Skeletal muscle cell (primary cell): ENCODE results near the gene DAP.

Experiments
- DNase-seq: peaks from one replicate; pipeline ENCODE4 v3.0.0-alpha.2; 2010; ENCODE audit warnings: low read depth
- H3K4me3 ChIP-seq: 2 replicates; pipeline ENCODE4 v1.5.1; 2011; ENCODE audit warnings: low read depth, mild to moderate bottlenecking, control low read depth, low read length, moderate library complexity

DAP gene

DNA sequence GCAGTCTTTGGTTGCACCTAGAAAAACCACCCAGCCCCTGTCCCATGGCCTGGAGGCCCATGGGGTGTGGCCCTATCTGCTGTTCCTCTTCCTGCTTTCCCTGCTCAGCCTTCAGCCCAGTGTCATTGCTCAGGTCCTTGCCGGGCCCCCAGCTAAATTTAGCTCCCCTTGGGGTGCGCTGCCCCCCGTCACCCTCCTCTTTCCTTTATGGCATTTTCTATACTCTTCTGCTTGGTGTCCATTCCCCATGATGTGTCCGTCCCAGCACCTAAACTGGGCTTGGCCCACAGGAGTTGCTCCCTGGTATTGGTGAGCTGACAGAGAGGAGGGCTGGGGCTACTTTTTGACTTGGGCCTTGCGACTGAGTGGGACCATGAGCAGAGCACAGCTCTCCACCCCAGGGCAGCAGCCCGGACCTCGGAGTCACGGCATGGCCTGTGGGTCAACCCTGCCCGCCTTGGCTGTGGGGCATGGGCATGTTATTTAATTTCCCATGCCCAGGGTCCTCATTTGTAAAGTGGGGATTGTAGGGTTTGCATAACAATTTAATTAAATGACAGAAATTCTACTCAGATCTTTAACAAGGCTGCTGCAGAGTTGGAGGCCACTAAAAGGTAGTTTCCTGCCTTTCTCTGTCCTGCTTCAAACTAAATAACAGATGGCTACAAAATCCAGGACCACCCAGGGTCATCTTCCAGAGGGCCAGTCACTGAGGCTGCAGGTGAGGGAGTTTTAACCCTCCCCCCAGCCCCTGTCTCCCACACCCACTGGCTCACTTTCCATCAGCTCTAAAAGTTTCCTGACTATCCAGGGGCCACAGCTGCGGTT, 98.2 kb downstream of the DAP start:
- H3K4me3 ChIP-seq, result no peak overlapping the region
- DNase-seq, result no peak

DNA sequence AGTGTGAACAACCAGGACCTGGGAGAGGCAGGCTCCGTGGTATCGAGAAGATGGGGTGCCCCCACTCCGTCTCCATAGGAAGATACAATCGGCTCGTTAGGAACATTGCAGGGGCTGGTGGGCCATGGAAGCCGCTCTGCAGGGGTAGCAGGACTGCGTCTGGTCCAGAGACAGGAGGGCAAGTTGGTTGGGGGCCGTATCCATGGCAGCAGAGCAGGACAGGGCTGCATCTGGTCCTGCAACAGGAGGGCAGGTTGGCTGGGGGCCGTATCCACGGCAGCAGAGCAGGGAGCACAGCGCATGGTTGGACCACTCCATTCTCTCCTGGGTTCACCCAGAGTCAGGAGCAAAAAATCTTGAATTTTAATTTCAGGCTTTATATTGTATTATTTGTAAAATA, 99.0 kb downstream of the DAP start:
- no peak for DNase-seq
- no peak overlapping the region for H3K4me3 ChIP-seq

DNA sequence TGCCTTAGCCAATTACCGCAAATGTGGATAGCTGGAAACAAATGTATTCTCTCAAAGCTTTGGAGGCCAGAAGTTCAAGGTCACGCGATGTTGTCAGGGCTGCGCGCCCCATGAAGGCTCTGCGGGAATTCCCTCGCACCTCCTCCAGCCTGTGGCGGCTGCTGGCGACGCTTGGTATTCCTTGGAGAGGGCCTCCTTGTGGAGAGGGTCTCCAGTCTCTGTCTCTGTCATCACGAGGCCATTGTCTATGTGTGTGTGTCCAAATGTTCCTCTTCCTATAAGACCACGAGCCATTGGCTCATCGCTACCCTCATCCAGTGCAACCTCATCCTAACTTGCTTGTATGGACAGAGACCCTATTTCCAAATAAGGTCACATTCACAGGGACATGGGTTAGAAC, 99.6 kb downstream of the DAP start:
- H3K4me3 ChIP-seq, result no peak overlapping the region
- no peak for DNase-seq

- no peak overlapping the region for H3K4me3 ChIP-seq
- no peak for DNase-seq
Observed at GRCh38 chr5:10660720-10661387, 100.2 kb downstream of the DAP start.

- no peak overlapping the region for H3K4me3 ChIP-seq
- no peak for DNase-seq
Observed at GRCh38 chr5:10660135-10660534, 100.9 kb downstream of the DAP start.

- DNase-seq, result no peak
- H3K4me3 ChIP-seq, result no peak overlapping the region
Observed at GRCh38 chr5:10658265-10658664, 102.8 kb downstream of the DAP start.

DNA sequence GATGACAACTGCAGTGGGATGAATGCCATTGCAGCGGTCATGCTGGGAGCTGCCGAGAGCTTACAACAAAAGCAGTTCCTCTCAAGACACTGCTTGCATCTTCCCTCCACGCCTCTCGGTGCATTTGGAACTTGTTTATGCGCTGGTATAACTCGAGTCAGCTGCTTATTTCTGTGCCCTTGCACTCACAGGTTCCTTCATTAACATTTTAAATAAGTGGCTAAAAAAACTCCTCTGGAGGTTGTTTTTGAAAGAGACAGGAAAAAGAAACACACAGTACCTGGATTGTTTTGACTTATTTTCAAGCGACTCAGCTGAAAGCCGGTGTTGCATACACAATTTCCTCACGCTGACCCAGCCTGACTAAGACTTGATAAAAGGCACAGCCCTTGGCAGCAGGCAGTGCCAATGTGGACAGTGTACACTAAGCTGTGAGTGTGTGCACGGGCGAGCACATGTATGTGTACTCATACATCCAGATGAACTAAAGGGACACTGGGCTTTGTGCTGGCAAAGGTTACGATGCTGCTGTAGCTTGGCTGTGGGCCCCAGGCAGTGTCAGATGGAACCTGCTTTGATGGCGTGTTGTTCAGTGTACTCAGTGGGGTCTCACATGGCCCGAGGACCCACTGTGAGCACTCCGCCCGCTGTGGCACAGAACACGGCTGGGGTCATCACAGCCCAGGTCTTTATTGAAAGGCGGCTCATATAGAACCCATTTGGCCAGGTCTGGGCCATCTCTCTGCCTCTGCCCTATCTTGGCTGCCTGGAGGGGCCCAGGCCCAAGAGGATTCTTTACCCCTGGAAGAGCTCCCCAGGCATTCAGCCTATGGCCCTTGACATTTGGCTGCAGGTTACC, 104.8 kb downstream of the DAP start:
- H3K4me3 ChIP-seq, result no peak overlapping the region
- no peak for DNase-seq

DNA sequence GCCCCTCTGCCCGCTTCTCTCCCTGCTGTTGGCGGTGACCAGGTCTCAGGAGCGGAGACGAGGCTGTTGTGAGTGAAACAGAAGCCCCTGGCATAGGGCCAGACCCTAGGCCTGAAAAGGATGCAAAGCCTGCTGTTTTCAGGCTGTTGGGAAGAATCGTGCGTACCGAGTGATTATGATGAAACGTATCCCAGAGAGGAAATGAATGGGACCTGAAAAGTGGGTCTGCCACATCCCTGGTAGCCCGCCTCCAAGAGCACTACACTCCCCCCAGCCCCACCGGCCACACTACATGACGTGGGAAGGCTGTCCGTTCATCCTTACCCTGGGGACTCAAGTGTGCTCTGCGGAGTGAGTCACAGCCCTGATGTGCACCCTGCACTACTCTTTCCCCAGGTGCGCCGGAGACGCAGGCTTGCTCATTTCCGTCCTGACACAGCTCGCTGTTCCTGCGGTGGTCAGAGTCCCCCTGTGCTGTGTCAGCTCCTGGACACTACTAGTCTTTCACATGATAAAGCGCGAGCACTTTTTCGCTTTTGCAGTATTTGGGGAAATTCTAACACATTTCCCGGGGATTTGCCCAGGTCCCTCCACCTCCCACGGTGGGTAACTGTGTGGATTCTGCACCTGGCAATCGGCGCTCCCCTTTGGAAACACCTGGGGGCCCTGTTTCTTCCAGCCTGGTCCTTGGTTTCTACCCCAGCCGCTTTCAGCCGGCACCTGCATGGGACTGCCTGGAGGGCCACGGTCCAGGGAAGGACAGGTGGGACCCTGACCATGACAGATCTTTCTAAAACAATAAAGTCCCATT, 105.7 kb downstream of the DAP start:
- DNase-seq, result peak; percentile 61
- H3K4me3 ChIP-seq, result no peak overlapping the region

DNA sequence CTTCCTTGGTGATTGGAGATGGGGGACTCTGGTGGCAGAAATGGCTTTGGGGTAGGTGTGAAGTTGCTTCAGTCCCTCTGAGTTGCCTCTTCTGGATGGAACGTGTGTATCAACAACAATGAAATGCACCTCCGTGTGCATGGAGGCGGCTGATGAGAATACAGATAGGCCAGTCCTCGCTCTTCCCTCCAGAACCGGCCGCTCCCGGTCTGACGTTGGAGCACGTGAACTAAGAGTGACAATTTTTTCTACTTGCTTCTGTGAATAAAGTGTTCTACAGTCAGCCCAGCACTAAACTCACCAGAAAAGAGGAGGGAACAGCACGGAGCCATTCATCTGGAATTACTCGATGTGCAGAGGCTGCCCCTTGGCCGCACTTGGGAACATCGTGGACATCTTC, 106.5 kb downstream of the DAP start:
- H3K4me3 ChIP-seq, result no peak overlapping the region
- DNase-seq, result no peak

GRCh38 chr5:10653751-10654400, 107.2 kb downstream of the DAP start:
- no peak for DNase-seq
- no peak overlapping the region for H3K4me3 ChIP-seq

- DNase-seq, result no peak
- no peak overlapping the region for H3K4me3 ChIP-seq
Observed at GRCh38 chr5:10653043-10653442, 108.0 kb downstream of the DAP start.

DNA sequence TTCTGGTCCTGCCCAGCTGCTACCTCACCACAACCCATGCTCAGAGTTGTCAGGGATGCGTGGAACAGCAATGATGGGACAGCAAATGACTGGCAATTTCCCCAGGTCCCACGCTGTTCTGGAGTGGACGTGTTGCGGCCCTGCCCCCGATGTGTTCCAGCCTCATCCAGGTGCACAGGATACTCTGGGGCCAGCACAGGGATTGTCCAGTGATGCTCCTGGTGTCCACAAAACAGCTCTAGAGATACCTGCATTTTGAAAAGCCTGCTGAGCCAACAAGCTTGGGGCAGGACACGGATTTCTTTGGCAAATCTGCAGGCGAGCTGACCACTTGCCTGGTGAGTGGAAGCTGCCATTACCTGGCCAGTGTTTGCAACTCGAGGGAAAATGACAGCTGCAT, 108.4 kb downstream of the DAP start:
- no peak for DNase-seq
- H3K4me3 ChIP-seq, result no peak overlapping the region

- H3K4me3 ChIP-seq, result no peak overlapping the region
- DNase-seq, result no peak
Observed at GRCh38 chr5:10652151-10652550, 108.9 kb downstream of the DAP start.

DNA sequence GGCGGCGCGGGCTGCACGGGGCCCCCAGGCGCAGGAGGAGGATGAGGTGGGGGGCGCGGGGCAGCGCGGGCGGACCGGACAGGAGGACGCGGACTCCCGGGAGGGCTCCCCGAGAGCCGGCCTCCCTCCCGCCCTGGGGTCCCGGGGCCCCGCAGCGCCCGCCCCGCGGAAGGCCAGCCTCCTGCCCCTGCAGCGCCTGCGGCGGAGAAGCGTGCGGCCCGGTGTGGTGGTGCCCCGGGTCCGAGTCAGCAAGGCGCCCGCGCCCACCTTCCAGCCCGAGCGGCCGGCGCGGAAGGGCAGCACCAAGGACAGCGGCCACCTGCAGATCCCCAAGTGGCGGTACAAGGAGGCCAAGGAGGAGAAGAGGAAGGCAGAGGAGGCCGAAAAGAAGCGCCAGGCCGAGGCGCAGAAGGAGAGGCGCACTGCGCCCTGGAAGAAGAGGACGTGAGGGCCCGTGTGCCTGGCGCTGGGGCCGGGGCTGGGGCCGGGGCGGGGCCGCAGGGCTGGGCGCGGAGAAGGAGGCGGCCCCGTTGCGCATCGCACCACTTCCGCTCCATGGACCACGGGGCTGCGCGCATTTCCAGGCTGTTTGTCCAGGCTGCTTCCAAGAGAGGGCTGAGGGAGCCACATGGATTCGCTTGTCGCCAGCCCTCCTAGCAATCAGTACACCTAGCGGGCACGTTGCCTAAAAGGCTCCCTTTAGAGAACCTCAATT, 111.2 kb downstream of the DAP start:
- DNase-seq, result no peak
- no peak overlapping the region for H3K4me3 ChIP-seq

DNA sequence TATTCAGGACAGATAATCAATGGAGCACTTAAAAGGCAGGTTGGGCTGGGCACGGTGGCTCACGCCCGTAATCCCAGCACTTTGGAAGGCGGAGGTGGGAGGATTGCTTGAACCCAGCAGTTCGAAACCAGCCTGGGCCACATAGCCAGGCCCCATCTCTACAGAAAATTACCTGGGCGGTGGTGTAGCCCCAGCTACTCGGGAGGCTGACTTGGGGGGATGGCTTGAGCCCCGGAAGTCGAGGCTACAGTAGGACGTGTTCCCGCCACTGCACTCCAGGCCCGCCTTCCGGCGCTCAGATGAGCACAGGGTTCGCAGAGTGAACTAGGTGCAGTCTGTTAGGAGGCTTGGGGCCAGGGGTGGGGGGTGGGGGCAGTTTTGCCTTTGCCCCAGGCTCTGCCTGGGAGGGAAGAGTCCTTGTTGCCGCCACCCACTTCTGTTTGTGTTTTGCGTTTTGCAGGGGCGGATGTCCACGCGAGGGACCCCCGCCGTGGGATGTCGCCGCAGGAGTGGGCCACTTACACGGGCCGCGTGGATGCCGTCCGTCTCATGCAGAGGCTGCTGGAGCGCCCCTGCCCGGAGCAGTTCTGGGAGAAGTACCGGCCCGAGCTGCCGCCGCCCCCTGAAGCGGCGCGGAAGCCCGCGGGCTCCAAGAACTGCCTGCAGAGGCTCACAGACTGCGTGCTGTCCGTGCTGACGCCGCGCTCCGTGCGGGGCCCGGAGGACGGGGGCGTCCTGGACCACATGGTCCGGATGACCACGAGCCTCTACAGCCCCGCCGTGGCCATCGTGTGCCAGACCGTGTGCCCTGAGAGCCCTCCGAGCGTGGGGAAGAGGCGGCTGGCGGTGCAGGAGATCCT, 112.0 kb downstream of the DAP start:
- no peak overlapping the region for H3K4me3 ChIP-seq
- no peak for DNase-seq

- H3K4me3 ChIP-seq, result no peak overlapping the region
- no peak for DNase-seq
Observed at GRCh38 chr5:10647640-10648039, 113.4 kb downstream of the DAP start.

DNA sequence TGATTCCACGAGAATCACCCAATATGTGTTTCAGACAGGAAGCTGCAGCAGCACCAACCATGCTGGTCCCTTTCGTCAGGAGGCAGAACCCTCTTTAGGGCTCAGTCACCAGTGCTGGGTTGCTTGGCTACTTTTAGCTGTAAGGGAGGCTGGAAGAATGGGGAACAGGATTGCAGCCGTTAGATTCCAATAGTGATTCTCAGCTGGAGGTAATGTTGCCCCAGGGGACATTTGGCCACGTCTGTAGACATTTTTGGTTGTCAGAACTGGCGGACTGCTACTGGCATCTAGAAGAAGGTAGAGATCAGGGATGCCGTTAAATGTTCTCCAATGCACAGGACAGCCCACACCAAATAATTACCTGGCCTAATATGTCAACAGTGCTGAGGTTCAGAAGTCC, 115.4 kb downstream of the DAP start:
- DNase-seq, result no peak

DNA sequence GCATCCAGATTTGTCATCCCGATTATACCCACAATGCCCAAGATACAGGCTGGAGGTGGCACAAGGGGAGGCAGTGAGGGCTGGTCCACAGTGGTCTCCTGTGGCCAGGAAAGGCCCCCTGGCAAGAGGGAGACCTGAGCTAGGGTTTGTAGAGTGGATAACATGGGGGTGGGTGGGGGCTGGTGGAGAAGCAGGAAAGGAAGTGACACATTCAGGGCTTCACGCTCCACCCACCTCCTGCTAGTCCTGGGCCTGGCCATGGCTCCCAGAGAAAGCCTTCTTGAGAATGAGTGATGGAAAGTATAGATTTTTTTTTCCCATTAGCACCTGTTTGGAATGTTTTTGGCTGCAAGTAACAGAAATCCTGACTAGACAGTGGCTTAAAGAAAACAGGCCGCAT, 115.9 kb downstream of the DAP start:
- no peak for DNase-seq
- no peak overlapping the region for H3K4me3 ChIP-seq

More for the DNA sequence above, 115.4 kb downstream of the DAP start:
- H3K4me3 ChIP-seq, result no peak overlapping the region
